PFSK-1 (cell line): ENCODE data around the gene ARL3.

Experiments
- FOXP2 ChIP-seq: optimal IDR thresholded peaks from 2 replicates; pipeline ENCODE3; 2011; ENCODE audit warnings: borderline replicate concordance, control low read depth, inconsistent platforms; ENCODE audit not compliant: insufficient read depth; ENCODE audit errors: extremely low read length, extremely low read depth
- POLR2AphosphoS5 ChIP-seq: IDR thresholded peaks from 2 replicates; pipeline ENCODE4 v1.6.1; 2012; ENCODE audit warnings: low read depth, mild to moderate bottlenecking, control low read depth, low read length, moderate library complexity
- SIN3A ChIP-seq: IDR thresholded peaks from 2 replicates; pipeline ENCODE4 v1.6.1; 2012; ENCODE audit warnings: mild to moderate bottlenecking, low read length, moderate library complexity, borderline replicate concordance; ENCODE audit not compliant: insufficient read depth
- TAF1 ChIP-seq: IDR thresholded peaks from 2 replicates; pipeline ENCODE4 v1.6.1; 2012; ENCODE audit warnings: low read length, control low read depth, borderline replicate concordance; ENCODE audit not compliant: insufficient read depth
- TF ChIP-seq, protein P1 (sequence below), 2 experiments: IDR thresholded peaks; 2 replicates each; pipeline versions ENCODE4 v1.6.1 to v1.8.0; 2011 to 2012; ENCODE audit warnings: low read depth in 2 of 2, low read length in 2 of 2, control low read depth in 1 of 2, inconsistent platforms in 1 of 2, mild to moderate bottlenecking in 1 of 2, moderate library complexity in 1 of 2; ENCODE audit not compliant: insufficient read depth in 1 of 2

ARL3 gene

DNA sequence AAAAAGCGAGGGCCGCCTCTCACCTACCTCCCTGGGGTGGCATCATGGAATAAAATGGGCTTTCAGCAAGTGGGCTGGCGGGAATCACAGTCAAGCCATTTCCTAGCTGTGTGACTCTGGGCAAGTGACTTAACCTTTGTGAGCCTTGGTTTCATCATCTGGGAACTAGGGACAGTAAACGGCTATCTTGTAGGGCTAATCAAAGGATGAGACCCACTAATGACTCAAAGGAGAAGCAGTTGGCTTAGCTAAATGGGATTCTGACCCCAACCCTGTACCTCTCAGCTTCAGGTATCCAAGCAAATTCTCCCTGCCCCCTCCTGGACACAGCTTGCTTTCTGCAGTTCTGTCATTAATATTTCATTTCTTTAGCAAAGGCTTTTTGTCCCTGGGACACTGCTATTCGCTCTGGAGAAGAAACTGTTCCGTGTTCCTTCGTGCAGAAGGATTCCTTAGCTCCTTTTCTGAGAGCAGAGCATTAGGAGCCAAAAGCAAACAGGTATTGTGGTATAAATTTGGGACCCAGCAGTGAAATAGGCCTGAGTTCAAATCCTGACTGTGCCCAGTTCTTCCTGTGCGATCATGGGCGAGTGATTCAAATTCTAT, 44.0 kb downstream of the ARL3 start:
- TF ChIP-seq, protein P1, sequence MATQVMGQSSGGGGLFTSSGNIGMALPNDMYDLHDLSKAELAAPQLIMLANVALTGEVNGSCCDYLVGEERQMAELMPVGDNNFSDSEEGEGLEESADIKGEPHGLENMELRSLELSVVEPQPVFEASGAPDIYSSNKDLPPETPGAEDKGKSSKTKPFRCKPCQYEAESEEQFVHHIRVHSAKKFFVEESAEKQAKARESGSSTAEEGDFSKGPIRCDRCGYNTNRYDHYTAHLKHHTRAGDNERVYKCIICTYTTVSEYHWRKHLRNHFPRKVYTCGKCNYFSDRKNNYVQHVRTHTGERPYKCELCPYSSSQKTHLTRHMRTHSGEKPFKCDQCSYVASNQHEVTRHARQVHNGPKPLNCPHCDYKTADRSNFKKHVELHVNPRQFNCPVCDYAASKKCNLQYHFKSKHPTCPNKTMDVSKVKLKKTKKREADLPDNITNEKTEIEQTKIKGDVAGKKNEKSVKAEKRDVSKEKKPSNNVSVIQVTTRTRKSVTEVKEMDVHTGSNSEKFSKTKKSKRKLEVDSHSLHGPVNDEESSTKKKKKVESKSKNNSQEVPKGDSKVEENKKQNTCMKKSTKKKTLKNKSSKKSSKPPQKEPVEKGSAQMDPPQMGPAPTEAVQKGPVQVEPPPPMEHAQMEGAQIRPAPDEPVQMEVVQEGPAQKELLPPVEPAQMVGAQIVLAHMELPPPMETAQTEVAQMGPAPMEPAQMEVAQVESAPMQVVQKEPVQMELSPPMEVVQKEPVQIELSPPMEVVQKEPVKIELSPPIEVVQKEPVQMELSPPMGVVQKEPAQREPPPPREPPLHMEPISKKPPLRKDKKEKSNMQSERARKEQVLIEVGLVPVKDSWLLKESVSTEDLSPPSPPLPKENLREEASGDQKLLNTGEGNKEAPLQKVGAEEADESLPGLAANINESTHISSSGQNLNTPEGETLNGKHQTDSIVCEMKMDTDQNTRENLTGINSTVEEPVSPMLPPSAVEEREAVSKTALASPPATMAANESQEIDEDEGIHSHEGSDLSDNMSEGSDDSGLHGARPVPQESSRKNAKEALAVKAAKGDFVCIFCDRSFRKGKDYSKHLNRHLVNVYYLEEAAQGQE (IDR thresholded peaks at IDR 0.05; ENCODE audit: insufficient read depth in 1 of 2, low read depth in 2 of 2, low read length in 2 of 2): no peak
- TF ChIP-seq SIN3A: no peak

DNA sequence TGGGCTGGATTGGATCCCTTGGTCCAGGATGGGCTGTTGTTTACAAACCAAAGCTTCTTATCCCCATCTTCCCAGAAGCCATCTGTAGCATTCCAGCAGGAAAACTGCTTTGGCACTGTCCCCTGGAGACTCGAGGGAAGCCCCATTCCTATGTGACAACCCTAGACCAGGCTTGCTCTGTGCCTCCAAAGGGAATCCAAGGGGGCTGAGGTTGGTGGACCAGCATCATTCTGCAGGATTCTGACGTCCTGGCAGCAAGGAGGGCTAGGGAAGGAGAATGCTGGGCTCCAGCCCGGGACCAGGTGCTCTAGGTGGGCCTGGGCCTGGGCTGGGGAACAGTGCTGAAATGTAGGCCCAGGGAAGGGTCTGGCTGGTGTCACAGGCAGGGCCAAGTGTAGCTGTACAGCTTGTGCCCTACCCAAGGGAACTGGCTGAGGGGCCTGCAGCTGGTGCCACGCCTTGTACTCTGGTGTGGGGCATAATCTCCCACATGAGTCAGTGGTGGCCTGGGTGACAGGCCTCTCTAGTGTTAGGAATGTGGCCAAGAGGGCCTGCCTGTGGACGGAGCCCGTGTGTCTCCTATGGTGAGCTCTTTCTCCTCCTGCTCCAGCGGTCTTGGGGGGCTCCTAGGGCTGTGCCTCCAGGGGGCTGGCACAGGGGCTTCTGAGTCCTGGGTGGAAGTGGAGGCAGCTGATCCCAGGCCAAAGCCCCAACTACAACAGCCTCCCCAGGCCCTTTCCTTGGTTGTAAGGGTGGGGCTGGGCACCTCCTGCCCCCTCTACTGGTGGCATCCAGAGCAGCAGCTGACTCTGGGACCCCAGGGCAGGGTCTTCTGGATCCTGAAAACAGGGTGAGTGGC, 44.8 kb downstream of the ARL3 start:
- TF ChIP-seq FOXP2: no peak
- TF ChIP-seq POLR2AphosphoS5: no peak
- TF ChIP-seq TAF1: no peak
- no peak for TF ChIP-seq SIN3A
- TF ChIP-seq, protein P1 (IDR thresholded peaks at IDR 0.05; ENCODE audit: insufficient read depth in 1 of 2, low read depth in 2 of 2, low read length in 2 of 2): no peak

DNA sequence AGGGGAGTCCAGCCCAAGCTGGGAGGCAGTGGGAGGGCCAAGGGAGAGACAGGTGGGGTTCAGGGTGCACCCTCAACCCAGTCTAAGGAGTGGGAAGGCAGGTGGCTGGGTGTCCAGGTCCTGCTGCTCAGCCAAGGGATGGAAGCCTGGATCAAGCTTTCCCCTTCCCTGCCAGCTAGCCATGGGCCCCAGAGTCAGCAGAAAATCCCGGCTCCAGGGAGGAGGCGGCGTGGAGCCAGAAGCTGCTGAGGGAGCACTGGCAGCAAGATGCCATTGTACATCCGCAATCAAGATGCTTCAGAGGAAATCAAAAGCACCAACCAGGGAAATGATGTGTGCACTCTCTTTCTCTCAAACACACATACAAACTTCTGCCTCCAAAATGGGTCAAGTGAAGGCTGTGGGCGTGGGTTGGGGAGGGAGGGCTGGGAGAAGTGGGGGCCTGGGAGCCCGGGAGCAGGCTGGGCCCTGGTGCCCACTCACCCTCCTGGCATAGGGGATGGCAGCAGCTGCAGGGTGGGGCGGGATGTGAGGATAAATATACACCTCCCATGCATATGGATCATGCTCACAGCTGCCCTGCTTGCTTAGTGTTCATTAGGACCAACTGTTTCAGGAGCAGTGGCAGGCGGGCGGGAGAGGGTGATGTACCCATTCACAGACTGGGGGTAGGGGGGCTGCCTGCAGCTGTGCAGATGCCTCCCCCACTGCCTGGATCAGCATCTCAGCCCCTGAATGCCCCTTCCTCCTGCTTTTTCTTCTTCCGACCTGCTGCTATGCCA, 45.7 kb downstream of the ARL3 start:
- TF ChIP-seq SIN3A (no peak), POLR2AphosphoS5 (no peak), FOXP2 (no peak), TAF1 (no peak)
- TF ChIP-seq, protein P1 (IDR thresholded peaks at IDR 0.05; ENCODE audit: insufficient read depth in 1 of 2, low read depth in 2 of 2, low read length in 2 of 2): no peak

DNA sequence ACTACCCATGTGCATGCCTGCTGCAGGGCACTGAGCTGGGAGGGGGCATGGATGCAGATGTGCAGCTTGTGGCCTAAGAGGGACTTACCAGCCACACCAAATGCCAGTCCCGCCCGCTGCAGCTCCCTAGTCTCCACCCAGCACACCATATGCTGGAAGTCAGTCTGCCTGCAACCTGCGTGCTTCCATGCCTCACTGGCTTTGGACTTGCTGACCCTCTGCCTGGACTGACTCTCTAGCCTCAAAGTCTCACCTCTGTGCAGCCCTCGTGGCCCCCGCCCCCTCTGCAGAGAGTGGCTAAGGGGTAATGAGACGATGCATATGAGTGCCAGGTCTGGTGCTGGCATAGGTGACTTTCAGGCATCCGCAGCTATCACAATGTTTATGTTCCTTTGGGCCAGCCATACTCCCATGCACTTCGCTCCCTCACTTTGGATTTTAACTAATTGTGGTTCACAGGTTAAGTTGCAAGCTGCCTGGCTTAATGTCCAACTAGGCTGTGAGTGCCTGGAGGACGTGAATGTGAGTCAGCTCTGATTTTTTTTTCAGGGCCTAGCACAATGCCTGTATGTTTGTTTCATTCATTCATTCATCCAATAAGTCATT, 48.2 kb downstream of the ARL3 start:
- TF ChIP-seq FOXP2: no peak
- TF ChIP-seq SIN3A: no peak
- TF ChIP-seq, protein P1 (IDR thresholded peaks at IDR 0.05; ENCODE audit: insufficient read depth in 1 of 2, low read depth in 2 of 2, low read length in 2 of 2): no peak
- TF ChIP-seq POLR2AphosphoS5: no peak
- TF ChIP-seq TAF1: no peak
